GM08714 (cell line): ENCODE measurements around the gene IFI27.
"Not testable (repeated sequence)": the region's sequence is repeated elsewhere in the genome, so short reads cannot be mapped to it uniquely, and the experiment has no call there.

Source experiments
- H3K4me3 ChIP-seq: fragments of 200-500 bp; sonication (Bioruptor generic); 2 replicates; pipeline ENCODE4 v1.5.1; 2014; ENCODE audit warnings: mild to moderate bottlenecking, low read length, inconsistent platforms
- ZNF274 ChIP-seq: IDR thresholded peaks from 2 replicates; pipeline ENCODE4 v1.6.1; 2012; ENCODE audit warnings: mild to moderate bottlenecking, low read depth, low read length

The IFI27 gene

GRCh38 chr14:94110552-94111181, at the start of gene IFI27:
IFI27 (plus strand) TSS chr14:94110736.
- TF ChIP-seq ZNF274: no peak
- H3K4me3 ChIP-seq: no peak within 1 kb of the TSS

- TF ChIP-seq ZNF274: no peak
Observed at GRCh38 chr14:94062344-94062940, 48.1 kb upstream of the IFI27 start.

GRCh38 chr14:94066089-94066676, 44.4 kb upstream of the IFI27 start:
- no peak for TF ChIP-seq ZNF274
- no peak overlapping the region for H3K4me3 ChIP-seq

More at GRCh38 chr14:94062344-94062940, 48.1 kb upstream of the IFI27 start:
- no peak overlapping the region for H3K4me3 ChIP-seq

GRCh38 chr14:94072076-94072475, 38.5 kb upstream of the IFI27 start:
- not testable (repeated sequence) for H3K4me3 ChIP-seq

GRCh38 chr14:94074534-94074933, 36.0 kb upstream of the IFI27 start:
- H3K4me3 ChIP-seq: no peak overlapping the region
- no peak for TF ChIP-seq ZNF274

- TF ChIP-seq ZNF274: no peak
- H3K4me3 ChIP-seq: no peak overlapping the region
Observed at GRCh38 chr14:94075008-94075407, 35.5 kb upstream of the IFI27 start.

- no peak overlapping the region; the same call in 1 of the 2 replicates for H3K4me3 ChIP-seq
- no peak for TF ChIP-seq ZNF274
Observed at GRCh38 chr14:94077111-94077821, 33.3 kb upstream of the IFI27 start.

GRCh38 chr14:94077823-94078222, 32.7 kb upstream of the IFI27 start:
- H3K4me3 ChIP-seq: no peak overlapping the region; the same call in 1 of the 2 replicates
- TF ChIP-seq ZNF274: no peak

- peak overlapping the region; percentile 85 for H3K4me3 ChIP-seq
- TF ChIP-seq ZNF274: no peak
Observed at GRCh38 chr14:94079891-94080620, 30.5 kb upstream of the IFI27 start.

GRCh38 chr14:94080621-94081385, 29.7 kb upstream of the IFI27 start, which contains the start of the genes DDX24 and IFI27L1:
DDX24 (minus strand) TSS chr14:94081202; CDS start chr14:94079742, 1,460 bp downstream.
IFI27L1 (plus strand) TSS chr14:94081310; CDS start chr14:94096938, 15,628 bp downstream.
- no peak for TF ChIP-seq ZNF274
- peak within 1 kb of the TSS; percentile 85 for H3K4me3 ChIP-seq

GRCh38 chr14:94081386-94081820, 29.1 kb upstream of the IFI27 start:
- H3K4me3 ChIP-seq: peak overlapping the region; percentile 85
- TF ChIP-seq ZNF274: no peak

GRCh38 chr14:94087891-94088290, 22.6 kb upstream of the IFI27 start:
- no peak for TF ChIP-seq ZNF274
- H3K4me3 ChIP-seq: no peak overlapping the region

- H3K4me3 ChIP-seq: no peak overlapping the region
Observed at GRCh38 chr14:94088516-94088915, 22.0 kb upstream of the IFI27 start.

More at GRCh38 chr14:94088516-94088915, 22.0 kb upstream of the IFI27 start:
- no peak for TF ChIP-seq ZNF274
